Vagina (tissue), 2 donors: ENCODE data around the gene ZFYVE21. TPM values are rescaled to one million over a fixed set of nuclear protein-coding genes. Genes with fewer than 3 reads are reported as not detected.

Source experiments
- DNase-seq, 2 donors: peaks; one replicate each; pipeline ENCODE4 v3.0.0-alpha.2; 2017; ENCODE audit errors: extremely low spot score in 2 of 2
- H3K27ac ChIP-seq: fragments of 200-600 bp; sonication (generic); one replicate; pipeline ENCODE4 v1.5.1; 2019
- H3K27me3 ChIP-seq: fragments of 200-600 bp; sonication (generic); one replicate; pipeline ENCODE4 v1.5.1; 2019
- H3K36me3 ChIP-seq, 2 donors: fragments of 200-600 bp; sonication (generic); one replicate each; pipeline ENCODE4 v1.5.1; 2017 to 2019
- H3K4me1 ChIP-seq: fragments of 200-600 bp; sonication (generic); one replicate; pipeline ENCODE4 v1.5.1; 2019
- H3K4me3 ChIP-seq, 2 donors: fragments of 200-600 bp; sonication (generic); 1 replicate in 1 of 2; 2 replicates in 1 of 2; pipeline ENCODE4 v1.5.1; 2016 to 2019
- H3K9me3 ChIP-seq: fragments of 200-600 bp; sonication (generic); one replicate; pipeline ENCODE4 v1.5.1; 2019
- CTCF ChIP-seq, 3 experiments: fragments of 450-650 bp in 2 of 3; fragments of 200-600 bp in 1 of 3; sonication (generic) in 1 of 3; IDR thresholded peaks; one replicate each; pipeline ENCODE4 v1.5.1; 2017 to 2019; ENCODE audit warnings: antibody characterized with exemption in 3 of 3, mild to moderate bottlenecking in 2 of 3, moderate library complexity in 2 of 3
- POLR2A ChIP-seq, 2 donors: fragments of 450-650 bp; IDR thresholded peaks; one replicate each; pipeline ENCODE4 v1.6.1; 2017; ENCODE audit warnings: antibody characterized with exemption in 2 of 2, mild to moderate bottlenecking in 2 of 2, moderate library complexity in 2 of 2
- POLR2AphosphoS5 ChIP-seq, 2 donors: sonication (generic); formaldehyde crosslinking; IDR thresholded peaks; one replicate each; pipeline ENCODE4 v1.9.0; 2017; ENCODE audit warnings: antibody characterized with exemption in 2 of 2, mild to moderate bottlenecking in 2 of 2, low read depth in 1 of 2; ENCODE audit not compliant: insufficient read depth in 1 of 2
- intact Hi-C: fragments of 100-400 bp; cut with DNase I; formaldehyde crosslinking; loops from one replicate; pipeline ENCODE4 v1.15.1; 2023
- total RNA-seq: library from RNA; depleted of rRNA; stranded (reverse); fragments of >200 nt; gene quantifications from one replicate; pipeline ENCODE4 v1.2.3, GENCODE V29; 2016

ZFYVE21 gene
- total RNA-seq, 1 donor from 2014 or later: 172 TPM

- no peak for DNase-seq
- Histone ChIP-seq H3K4me3 (no peak overlapping the region), H3K27ac (peak overlapping the region; percentile 62), H3K36me3 (peaks cover 7 to 48% of the 10 kb centered on the region in 2 donors), H3K4me1 (peaks cover 63% of the 10 kb centered on the region), H3K9me3 (no peaks in the 10 kb centered on the region), H3K27me3 (no peaks in the 10 kb centered on the region)
- intact Hi-C loops: no loop called here
- TF ChIP-seq POLR2A (IDR thresholded peaks at IDR 0.05) (no peak), POLR2AphosphoS5 (IDR thresholded peaks at IDR 0.05; ENCODE audit: insufficient read depth in 1 of 2, low read depth in 1 of 2) (no peak), CTCF (IDR thresholded peaks at IDR 0.05) (no peak)
These were observed 19.6 kb upstream of the ZFYVE21 start for GRCh38 chr14:103696070-103696402.

- DNase-seq: no peak
- TF ChIP-seq CTCF (IDR thresholded peaks at IDR 0.05) (no peak), POLR2AphosphoS5 (IDR thresholded peaks at IDR 0.05; ENCODE audit: insufficient read depth in 1 of 2, low read depth in 1 of 2) (peak; percentile 32 to 71), POLR2A (IDR thresholded peaks at IDR 0.05) (no peak)
- intact Hi-C loops: no loop called here
- no peaks in the 10 kb centered on the region for H3K27me3 ChIP-seq
- H3K4me3 ChIP-seq: no peak overlapping the region
- peaks cover 62% of the 10 kb centered on the region for H3K4me1 ChIP-seq
- peak overlapping the region; percentile 62 for H3K27ac ChIP-seq
- peaks cover 7 to 52% of the 10 kb centered on the region in 2 donors for H3K36me3 ChIP-seq
- H3K9me3 ChIP-seq: no peaks in the 10 kb centered on the region
These were observed 19.0 kb upstream of the ZFYVE21 start for GRCh38 chr14:103696466-103697071.

DNA sequence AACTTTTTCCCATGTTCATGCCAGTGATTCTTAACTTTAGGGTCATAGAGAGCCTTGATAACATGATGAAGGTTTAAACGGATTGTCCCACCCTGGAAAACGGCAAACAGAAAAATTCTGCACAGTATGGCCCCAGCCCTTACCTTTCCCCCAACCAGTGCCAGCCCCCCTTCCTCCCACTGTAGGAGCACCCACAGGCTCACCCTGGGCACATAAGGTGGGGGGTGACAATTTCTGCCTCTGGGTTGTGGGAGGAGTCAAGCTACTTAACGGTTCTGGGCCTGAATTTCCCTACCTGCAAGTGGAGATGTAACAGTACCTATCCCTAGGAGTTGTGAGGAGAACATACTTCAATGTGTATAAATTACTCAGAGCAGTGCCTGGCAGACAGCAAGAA lies 18.4 kb upstream of the ZFYVE21 start:
- Histone ChIP-seq H3K4me3 (no peak overlapping the region), H3K36me3 (peaks cover 7 to 58% of the 10 kb centered on the region in 2 donors), H3K27ac (peak overlapping the region; percentile 62), H3K27me3 (no peaks in the 10 kb centered on the region), H3K4me1 (peaks cover 56% of the 10 kb centered on the region), H3K9me3 (no peaks in the 10 kb centered on the region)
- TF ChIP-seq POLR2A (IDR thresholded peaks at IDR 0.05) (no peak), CTCF (IDR thresholded peaks at IDR 0.05) (no peak), POLR2AphosphoS5 (IDR thresholded peaks at IDR 0.05; ENCODE audit: insufficient read depth in 1 of 2, low read depth in 1 of 2) (no peak)
- DNase-seq: no peak
- intact Hi-C loops: no loop called here

DNA sequence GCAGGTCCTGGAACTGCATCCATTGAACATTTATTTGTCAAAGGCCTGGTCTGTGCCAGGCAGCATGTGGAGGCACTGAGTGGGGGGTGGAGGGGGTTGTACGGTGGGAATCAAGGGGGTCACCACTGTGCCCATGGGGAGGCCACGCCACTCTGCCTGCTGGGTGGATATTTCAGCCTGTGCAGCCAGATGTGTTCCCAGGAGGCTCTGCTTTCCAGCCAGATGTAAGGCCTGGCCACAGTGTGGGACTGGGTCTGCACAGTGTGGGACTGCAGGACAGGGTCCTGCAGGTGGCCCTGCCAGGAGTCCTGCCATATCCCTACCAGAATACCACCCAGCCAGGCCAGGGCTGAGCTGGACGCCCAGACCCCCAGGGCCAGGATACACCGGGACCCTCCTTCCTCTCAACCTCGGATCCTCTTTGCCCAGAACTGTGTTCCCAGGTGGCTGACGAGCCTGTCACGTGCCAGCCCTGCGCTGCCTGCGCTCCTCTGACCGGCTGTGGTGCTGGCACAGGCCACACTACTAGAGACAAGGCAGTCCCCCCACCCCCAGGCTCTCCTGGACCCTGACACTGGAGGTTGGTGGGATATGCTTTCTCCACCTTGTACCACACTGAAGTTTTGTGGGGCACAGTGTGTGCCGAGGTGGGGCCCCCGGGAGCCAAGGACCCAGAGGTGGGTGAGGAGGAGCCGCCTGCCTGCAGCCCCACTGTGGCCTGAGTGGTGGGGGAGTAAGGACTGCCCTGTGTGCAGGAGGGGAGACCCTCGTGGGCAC lies 17.8 kb upstream of the ZFYVE21 start:
- Histone ChIP-seq H3K27me3 (no peaks in the 10 kb centered on the region), H3K36me3 (peaks cover 7 to 64% of the 10 kb centered on the region in 2 donors), H3K4me1 (peaks cover 53% of the 10 kb centered on the region), H3K4me3 (no peak overlapping the region), H3K27ac (peak overlapping the region; percentile 62), H3K9me3 (no peaks in the 10 kb centered on the region)
- intact Hi-C loops: no loop called here
- TF ChIP-seq POLR2A (IDR thresholded peaks at IDR 0.05) (no peak), CTCF (IDR thresholded peaks at IDR 0.05) (no peak), POLR2AphosphoS5 (IDR thresholded peaks at IDR 0.05; ENCODE audit: insufficient read depth in 1 of 2, low read depth in 1 of 2) (no peak)
- no peak for DNase-seq
